Measurements from ENCODE around the gene LOX. TPM values are rescaled to one million over a fixed set of nuclear protein-coding genes. Genes with fewer than 3 reads are reported as not detected.

LOX gene
- total RNA-seq, 1 donor from 2014 or later, result 38.8 TPM

DNA sequence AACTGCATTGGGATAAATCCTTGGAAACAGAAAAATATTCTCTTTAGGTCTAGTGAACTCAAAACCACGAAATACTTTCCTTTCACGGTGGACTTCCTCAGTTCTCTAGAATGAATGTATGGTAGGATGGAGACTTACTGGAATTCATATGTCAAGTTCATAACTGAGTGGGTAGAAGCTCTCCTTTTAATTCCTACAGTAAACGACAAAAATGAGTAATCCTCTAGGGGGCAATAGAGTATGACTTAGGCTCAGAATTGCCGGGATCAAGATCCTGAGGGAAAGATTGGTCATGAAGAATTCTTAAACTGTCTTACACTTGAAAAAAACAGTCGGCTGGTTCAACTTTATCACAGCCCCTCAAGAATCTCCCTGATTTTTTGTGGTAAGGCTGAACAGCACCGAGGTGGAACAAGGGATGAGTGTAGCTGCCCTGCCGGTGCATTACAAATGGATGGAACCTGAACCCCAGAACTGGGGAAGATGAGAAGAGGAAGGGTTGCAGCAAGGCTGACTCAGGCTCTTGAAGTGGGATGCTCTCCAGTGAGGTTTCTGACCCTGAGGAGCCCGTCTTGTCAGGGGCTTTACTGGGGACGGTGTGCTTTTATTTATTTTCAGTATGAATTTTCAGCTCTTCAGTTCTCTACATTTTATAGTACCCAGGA lies 14.0 kb upstream of the LOX start:
- TF ChIP-seq POLR2A (IDR thresholded peaks at IDR 0.05) (no peak), POLR2AphosphoS5 (IDR thresholded peaks at IDR 0.05; ENCODE audit: insufficient read depth in 1 of 2, low read depth in 1 of 2) (no peak)
- TF ChIP-seq, protein P1, sequence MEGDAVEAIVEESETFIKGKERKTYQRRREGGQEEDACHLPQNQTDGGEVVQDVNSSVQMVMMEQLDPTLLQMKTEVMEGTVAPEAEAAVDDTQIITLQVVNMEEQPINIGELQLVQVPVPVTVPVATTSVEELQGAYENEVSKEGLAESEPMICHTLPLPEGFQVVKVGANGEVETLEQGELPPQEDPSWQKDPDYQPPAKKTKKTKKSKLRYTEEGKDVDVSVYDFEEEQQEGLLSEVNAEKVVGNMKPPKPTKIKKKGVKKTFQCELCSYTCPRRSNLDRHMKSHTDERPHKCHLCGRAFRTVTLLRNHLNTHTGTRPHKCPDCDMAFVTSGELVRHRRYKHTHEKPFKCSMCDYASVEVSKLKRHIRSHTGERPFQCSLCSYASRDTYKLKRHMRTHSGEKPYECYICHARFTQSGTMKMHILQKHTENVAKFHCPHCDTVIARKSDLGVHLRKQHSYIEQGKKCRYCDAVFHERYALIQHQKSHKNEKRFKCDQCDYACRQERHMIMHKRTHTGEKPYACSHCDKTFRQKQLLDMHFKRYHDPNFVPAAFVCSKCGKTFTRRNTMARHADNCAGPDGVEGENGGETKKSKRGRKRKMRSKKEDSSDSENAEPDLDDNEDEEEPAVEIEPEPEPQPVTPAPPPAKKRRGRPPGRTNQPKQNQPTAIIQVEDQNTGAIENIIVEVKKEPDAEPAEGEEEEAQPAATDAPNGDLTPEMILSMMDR (IDR thresholded peaks at IDR 0.05), result peak in 1 of 3 experiments; percentile 19
- H3K36me3 ChIP-seq, result no peaks in the 10 kb centered on the region
- H3K9me3 ChIP-seq, result no peaks in the 10 kb centered on the region
- intact Hi-C loops (cut with DNase I), result no loop called here
- no peaks in the 10 kb centered on the region for H3K27me3 ChIP-seq
- no peak overlapping the region for H3K27ac ChIP-seq
- H3K4me3 ChIP-seq, result no peak overlapping the region
- no peaks in the 10 kb centered on the region for H3K4me1 ChIP-seq
- DNase-seq (ENCODE audit: extremely low spot score in 2 of 2), result no peak

DNA sequence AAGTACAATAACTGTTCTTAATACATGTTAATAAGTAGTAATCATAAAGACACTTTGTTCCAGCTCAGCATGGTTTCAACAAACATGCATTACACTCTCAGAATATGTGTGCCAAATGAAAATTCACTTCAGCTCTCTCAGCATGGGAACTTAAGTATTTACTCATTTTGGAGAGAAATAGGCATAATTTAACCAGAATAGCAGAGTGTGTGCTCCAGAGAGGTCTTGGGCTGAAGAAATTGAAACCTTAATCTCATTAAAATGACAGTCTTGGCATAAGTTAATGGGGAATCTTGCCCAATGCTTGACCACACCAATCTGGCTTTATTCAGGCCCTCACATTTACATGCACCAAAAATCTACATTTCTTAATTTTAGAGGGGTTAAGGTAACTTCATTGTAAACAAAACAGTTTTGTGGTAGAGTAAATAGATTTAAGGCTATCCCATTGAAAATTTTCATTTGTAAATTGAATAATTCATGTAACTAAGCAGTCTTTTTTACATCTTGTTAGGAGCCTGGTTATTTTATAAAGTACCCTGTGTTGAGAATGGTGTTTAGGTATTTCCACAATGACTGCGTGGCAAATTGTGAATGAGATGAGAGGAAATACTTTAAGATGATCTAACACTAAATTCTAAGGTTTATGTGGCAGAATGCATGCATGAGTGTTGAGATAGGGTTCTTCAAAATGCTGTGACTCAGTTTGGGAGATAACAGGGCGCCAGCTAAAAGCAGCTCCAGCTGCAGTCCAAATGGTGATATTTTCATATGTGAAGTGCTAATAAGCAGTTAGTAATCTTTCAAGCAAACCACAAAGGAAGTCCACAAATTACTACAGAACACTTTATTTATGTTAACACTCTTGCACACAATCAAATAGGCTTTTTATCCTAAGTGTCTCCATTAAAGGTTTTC lies 11.3 kb upstream of the LOX start:
- TF ChIP-seq POLR2A (IDR thresholded peaks at IDR 0.05) (no peak), POLR2AphosphoS5 (IDR thresholded peaks at IDR 0.05; ENCODE audit: insufficient read depth in 1 of 2, low read depth in 1 of 2) (no peak)
- TF ChIP-seq, protein P1 (IDR thresholded peaks at IDR 0.05), result no peak
- Histone ChIP-seq H3K27me3 (no peaks in the 10 kb centered on the region), H3K4me3 (no peak overlapping the region), H3K36me3 (no peaks in the 10 kb centered on the region), H3K9me3 (no peaks in the 10 kb centered on the region), H3K4me1 (no peaks in the 10 kb centered on the region), H3K27ac (no peak overlapping the region)
- intact Hi-C loops (cut with DNase I), result no loop called here
- DNase-seq (ENCODE audit: extremely low spot score in 2 of 2), result no peak

DNA sequence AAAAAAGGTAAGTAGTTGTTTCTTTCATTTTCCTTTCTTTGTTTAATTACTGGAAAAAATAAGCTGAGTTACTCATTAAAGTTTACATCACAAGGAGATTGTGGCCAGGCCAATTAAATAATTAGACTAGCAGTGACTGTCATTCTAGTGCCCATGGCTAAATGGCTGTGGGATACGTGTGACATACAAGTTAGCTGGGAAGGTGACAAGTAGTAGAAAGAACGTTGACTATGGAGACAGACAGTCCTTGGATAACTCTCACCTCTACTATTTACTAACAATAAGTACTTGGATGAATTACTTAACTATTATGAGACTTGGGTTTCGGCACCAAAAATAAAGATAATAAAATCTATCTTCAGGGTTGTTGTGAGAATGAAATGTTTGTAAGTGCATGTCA lies 7.0 kb upstream of the LOX start:
- H3K36me3 ChIP-seq, result no peaks in the 10 kb centered on the region
- TF ChIP-seq POLR2AphosphoS5 (IDR thresholded peaks at IDR 0.05; ENCODE audit: insufficient read depth in 1 of 2, low read depth in 1 of 2) (no peak), POLR2A (IDR thresholded peaks at IDR 0.05) (no peak)
- TF ChIP-seq, protein P1 (IDR thresholded peaks at IDR 0.05), result no peak
- H3K9me3 ChIP-seq, result no peaks in the 10 kb centered on the region
- DNase-seq (ENCODE audit: extremely low spot score in 2 of 2), result no peak
- no peak overlapping the region for H3K27ac ChIP-seq
- intact Hi-C loops (cut with DNase I), result no loop called here
- H3K4me3 ChIP-seq, result no peak overlapping the region
- H3K27me3 ChIP-seq, result no peaks in the 10 kb centered on the region
- no peaks in the 10 kb centered on the region for H3K4me1 ChIP-seq

DNA sequence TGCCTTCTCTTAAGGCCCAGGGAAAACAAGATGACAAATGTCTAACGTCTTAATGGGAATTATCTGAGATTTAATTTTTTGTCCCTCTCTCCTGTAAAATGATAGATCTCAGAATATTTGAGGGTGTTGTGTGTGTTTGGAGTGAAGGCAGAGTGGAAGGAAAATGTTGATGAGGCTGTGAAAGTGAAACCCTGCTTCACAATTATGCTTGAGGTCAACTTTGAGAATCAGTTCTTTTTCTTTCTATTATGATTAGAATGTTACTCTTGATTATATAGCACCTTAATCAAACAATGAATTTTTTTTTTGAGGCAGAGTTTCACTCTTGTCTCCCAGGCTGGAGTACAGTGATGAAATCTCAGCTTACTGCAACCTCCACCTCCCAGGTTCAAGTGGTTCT lies 5.5 kb upstream of the LOX start:
- H3K27me3 ChIP-seq, result no peaks in the 10 kb centered on the region
- intact Hi-C loops (cut with DNase I), result no loop called here
- no peaks in the 10 kb centered on the region for H3K9me3 ChIP-seq
- no peak for DNase-seq (ENCODE audit: extremely low spot score in 2 of 2)
- no peaks in the 10 kb centered on the region for H3K36me3 ChIP-seq
- peaks cover 7% of the 10 kb centered on the region for H3K4me1 ChIP-seq
- no peak overlapping the region for H3K27ac ChIP-seq
- H3K4me3 ChIP-seq, result no peak overlapping the region
- TF ChIP-seq POLR2A (IDR thresholded peaks at IDR 0.05) (no peak), POLR2AphosphoS5 (IDR thresholded peaks at IDR 0.05; ENCODE audit: insufficient read depth in 1 of 2, low read depth in 1 of 2) (no peak)
- TF ChIP-seq, protein P1 (IDR thresholded peaks at IDR 0.05), result no peak

DNA sequence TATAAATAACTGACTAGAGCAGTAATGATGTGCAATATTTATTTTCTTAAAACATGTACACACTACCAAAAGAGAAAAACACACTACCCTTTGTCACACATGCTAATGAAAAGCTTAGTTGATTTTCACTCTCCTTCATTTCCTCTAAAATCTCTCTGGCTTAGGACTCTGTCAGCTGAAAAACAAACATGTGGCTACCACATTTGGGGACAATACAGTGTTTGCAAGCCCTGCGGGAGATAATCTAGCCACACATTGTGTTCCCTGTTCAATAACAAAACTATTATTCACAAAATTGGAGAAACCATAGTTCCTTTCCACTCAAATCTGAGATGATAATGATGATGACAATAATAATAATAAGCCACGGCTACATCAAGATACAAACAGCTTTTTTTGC lies 3.5 kb upstream of the LOX start:
- H3K27me3 ChIP-seq, result no peaks in the 10 kb centered on the region
- no peaks in the 10 kb centered on the region for H3K9me3 ChIP-seq
- peaks cover 19% of the 10 kb centered on the region for H3K4me1 ChIP-seq
- no peaks in the 10 kb centered on the region for H3K36me3 ChIP-seq
- no peak overlapping the region for H3K4me3 ChIP-seq
- TF ChIP-seq, protein P1 (IDR thresholded peaks at IDR 0.05), result no peak
- no peak for TF ChIP-seq POLR2A (IDR thresholded peaks at IDR 0.05)
- TF ChIP-seq POLR2AphosphoS5 (IDR thresholded peaks at IDR 0.05; ENCODE audit: insufficient read depth in 1 of 2, low read depth in 1 of 2), result no peak
- intact Hi-C loops (cut with DNase I), result no loop called here
- no peak for DNase-seq (ENCODE audit: extremely low spot score in 2 of 2)
- H3K27ac ChIP-seq, result no peak overlapping the region

Measured in vagina (tissue), 2 donors.